ENCODE results near the gene SRSF6.
A peak's percentile ranks its signal among the peaks of the same experiment; 100 is the strongest.
"Not testable (repeated sequence)": the region's sequence is repeated elsewhere in the genome, so short reads cannot be mapped to it uniquely, and the experiment has no call there.

Gene SRSF6

DNA sequence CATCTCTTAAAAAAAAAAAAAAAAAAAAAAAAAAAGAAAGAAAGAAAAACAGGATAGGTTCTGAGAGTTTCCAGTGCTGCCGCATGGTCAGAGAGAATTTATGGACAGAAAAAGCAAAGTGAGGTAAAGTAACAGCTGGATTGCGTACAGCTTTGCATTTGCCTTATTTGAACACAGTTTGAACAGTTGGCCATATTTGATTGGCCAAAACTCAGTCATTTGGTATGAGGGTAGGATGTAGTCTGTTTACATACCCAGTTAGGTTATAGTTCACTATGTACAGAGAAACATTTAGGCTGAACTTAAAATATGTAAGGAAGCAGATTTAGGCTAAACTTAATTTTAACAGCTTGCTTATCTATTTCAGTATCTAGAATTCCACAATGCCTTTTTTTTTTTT, 32.3 kb downstream of the SRSF6 start:
- DNase-seq = no peak

DNA sequence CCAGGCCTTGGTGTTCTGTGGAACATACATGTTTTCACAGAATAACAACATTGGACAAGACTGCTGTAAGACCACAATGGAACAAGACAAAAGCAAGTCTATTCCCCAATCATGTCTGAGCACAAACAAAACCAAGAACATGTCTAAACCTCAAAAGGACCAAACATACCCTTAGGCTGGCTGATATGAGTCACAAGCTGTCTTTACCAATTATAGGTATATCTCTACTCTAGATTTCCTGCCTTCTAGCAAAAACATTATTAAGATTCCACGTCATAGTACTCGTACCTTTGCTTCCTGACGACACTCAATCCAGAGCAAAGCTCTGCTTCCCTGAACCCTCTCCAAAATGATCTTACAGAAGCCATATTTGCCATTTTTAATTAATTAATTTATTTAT, 34.4 kb downstream of the SRSF6 start:
- no peak for DNase-seq

DNA sequence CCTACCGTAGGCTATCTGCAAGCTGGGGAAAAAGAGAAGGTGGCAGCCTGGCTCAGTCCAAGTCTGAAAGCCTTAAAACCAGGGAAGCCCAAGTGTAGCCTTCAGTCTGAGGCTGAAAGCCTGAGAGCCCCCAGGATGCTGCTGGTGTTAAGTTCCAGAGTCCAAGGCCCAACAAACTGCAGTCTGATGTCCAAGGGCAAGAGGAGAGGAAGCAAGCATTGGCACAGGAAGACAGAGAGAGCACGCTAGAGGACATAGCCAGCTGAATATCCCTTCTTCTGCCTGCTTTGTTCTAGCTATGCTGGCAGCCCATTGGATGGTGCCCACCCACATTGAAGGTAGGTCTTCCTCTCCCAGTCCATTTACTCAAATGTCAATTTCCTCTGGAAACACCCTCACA, 37.7 kb downstream of the SRSF6 start:
- no peak for DNase-seq

DNA sequence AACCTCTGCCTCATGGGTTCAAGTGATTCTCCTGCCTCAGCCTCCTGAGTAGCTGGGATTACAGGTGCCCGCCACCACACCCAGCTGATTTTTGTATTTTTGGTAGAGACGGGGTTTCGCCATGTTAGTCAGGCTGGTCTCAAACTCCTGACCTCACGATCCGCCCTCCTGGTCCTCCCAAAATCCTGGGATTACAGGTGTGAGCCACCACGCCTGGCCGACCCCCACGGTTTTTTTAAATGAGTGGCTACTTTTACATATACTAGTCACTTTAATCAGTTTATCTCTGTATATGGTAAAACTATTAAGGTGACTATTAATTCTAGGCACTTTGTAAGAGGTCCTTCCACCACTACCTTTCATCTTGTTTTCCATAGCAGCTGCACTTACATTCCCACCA, 44.3 kb downstream of the SRSF6 start:
- DNase-seq = not testable (repeated sequence)

DNA sequence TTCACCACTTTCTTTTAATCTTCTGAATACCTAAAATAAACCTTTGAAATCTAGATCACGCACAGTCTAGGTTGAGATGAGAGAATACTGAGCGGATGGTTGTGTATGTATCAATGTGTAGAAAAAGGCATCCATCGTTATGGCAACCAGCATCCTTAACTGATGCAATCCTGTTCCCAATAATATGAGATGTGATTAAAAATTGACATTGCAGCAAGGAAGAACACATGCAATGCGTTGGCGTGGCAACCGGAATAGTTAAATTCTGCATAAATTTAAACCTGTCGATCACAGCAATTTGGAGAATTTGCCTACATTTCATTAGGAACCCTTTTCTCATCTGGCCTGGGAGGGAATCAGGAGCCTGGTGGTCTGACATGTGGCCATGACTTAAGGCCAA, 48.5 kb downstream of the SRSF6 start:
- DNase-seq = no peak

DNA sequence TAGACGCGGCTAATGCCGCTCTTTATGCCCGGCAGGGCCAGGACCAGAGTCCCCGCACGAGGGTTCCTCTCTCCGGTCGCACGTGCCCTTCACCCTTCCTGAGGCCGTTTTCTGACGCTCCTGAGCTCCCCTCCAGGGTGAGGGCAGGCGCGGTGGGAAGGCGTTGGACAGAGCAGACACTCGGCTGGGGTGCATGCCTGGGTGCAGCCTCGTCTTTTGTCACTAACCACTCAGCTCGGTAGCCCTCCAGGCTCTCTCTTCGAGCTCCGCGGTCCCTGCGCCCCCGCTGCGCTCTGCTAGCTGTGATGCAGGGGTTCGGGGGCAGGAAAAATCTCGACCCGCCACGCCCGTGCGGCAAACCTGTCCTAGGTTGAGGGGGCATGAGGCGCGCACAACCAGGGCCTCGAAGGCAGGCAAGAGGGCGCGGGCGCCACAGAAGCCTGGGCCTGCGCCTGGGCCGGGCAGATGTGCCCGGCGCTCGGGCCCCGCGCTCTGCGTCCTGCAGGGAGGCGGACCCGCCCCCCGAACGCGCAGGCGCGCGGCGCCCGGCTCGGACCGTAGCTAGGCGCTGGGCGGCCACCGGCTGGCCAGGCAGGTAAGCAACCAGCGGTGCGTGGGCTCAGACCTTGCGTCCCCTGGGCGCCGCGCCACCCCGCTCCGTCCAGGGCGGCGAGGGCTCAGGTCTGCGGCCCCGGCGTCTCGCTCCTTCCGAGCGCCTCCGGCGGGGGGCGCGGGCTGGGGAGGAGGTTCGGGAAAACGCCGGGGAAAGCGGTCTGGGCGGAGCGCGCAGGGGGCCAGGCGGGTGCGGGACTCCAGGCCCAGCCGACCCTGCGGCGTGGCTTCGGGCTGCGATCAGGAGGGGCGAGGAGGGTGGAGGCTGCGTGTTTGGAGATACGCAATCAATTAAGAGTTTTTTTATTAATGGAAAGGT, 49.7 kb downstream of the SRSF6 start, which contains the start of gene L3MBTL1:
L3MBTL1 (plus strand) TSS at position 548 of the 931 bp plus-strand sequence. CDS start 5,807 bp downstream, outside the sequence.
- DNase-seq = peak; percentile 75

DNA sequence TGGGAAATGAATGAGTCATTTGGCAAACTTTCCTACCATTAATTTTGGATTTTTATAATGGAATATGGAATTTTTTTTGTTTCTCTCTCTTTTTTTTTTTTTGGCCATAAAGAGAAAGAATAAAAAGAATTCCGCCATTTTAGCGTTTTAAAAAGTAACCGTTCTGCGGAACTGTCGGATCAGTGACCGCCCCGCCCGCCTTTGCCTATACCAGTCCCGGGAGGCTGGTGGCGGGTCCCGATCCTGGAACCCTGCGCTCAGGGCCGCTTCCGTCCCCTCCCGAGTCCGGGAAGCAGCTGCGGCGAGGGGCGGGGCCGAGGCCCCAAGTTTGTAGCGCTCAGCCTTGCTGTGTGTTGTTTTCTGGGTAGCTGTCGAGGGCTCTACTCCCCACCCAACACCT, 50.4 kb downstream of the SRSF6 start:
- no peak for DNase-seq

DNA sequence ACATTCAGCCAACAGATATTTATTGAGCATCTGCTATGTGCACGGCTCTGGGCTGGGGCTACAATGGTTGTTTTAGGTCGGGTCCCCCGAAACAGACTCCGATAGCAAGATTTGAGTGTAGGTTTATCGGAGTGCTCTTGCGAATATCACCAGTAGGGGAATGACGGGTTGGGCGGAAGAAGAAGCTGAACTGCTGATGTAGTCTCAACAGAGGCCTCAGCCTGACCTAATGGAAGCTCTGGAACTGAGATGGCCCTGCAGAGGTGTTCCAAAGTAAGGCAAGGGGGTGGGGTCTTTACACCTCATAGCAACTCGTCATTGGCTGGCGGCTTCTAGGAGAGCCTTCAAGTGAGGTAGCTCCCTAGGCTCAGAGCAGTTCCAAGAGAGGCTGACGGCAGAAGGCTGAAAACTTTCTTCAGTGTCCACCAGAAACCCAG, 50.9 kb downstream of the SRSF6 start:
- no peak for DNase-seq

DNA sequence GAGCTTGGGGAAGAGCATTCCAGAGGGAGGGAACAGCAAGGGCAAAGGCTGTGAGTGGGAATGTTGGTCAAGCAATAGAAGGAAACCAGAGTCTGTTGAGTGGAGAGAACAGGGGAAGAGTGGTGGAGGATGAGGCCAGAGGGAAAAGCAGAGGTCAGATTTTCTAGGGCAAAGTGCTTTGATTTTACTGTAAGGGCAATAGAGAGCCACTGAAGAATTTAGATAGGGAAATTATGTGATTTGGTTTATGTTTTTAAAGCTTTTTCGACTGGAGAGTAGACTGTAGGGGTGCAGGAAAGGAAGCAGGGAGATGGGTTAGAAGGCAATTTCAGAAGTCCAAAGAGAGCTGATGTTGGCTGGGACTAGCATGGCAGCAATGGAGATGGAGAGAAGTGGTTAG, 54.2 kb downstream of the SRSF6 start:
- DNase-seq = no peak

DNA sequence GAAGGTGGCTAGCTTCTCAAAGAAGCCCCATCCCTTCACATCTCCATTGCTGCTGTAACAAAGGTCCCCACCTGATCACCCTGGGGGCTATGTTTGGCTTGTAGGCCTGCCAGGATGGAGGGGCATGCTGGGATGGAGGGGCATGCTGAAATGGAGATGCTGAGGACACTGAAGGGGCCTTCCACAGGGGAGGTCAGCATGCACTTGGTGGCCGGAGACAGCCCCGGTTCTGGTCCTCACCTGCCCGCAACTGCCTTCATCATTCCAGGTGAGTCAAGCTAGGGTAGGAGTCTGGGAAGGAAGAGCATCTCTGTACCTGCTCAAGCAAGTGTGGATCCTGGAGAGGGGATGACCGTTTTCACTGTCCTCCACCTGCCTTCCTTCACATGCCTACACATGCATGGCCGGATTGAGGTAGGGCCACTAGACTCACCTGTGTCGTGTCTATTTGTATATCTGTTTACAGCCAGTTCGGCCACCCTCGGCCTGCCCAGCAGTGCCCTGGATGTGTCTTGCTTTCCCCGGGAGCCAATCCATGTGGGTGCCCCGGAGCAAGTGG, 55.8 kb downstream of the SRSF6 start:
- no peak for DNase-seq
